Lower lobe of right lung (tissue), 2 donors: ENCODE results near the gene SLC12A3. TPM values are rescaled to one million over a fixed set of nuclear protein-coding genes. Genes with fewer than 3 reads are reported as not detected.
A peak's percentile ranks its signal among the peaks of the same experiment; 100 is the strongest.

Source experiments
- ATAC-seq, 2 donors: fragments of 200-7000 bp; cut with Tn5 transposase; one replicate each; pipeline ENCODE4 v1.9.1; 2020 to 2022; ENCODE audit warnings: mild to moderate bottlenecking in 2 of 2, moderate library complexity in 2 of 2
- DNase-seq: peaks from one replicate; pipeline ENCODE4 v3.0.0-alpha.2; 2020
- H3K27ac ChIP-seq: fragments of 200-600 bp; one replicate; pipeline ENCODE4 v1.8.0; 2022
- H3K27me3 ChIP-seq: fragments of 200-600 bp; one replicate; pipeline ENCODE4 v1.8.0; 2022; ENCODE audit warnings: low read depth
- H3K36me3 ChIP-seq: fragments of 200-600 bp; one replicate; pipeline ENCODE4 v1.8.0; 2022; ENCODE audit warnings: mild to moderate bottlenecking
- H3K4me1 ChIP-seq: fragments of 200-600 bp; one replicate; pipeline ENCODE4 v1.8.0; 2022
- H3K4me3 ChIP-seq: fragments of 200-600 bp; one replicate; pipeline ENCODE4 v1.8.0; 2022; ENCODE audit warnings: mild to moderate bottlenecking
- H3K9me3 ChIP-seq: fragments of 200-600 bp; one replicate; pipeline ENCODE4 v1.8.0; 2022
- CTCF ChIP-seq: fragments of 200-600 bp; IDR thresholded peaks from one replicate; pipeline ENCODE4 v1.8.0; 2022; ENCODE audit warnings: antibody characterized with exemption, mild to moderate bottlenecking
- intact Hi-C: fragments of 100-400 bp; cut with DNase I; formaldehyde crosslinking; loops from one replicate; pipeline ENCODE4 v1.11.0; 2022
- total RNA-seq: library from RNA; stranded (reverse); fragmentation: NEBNext Ultra II Directional; extraction: Animal tissue kit (Norgen Biotek cat#: 25700); gene quantifications from one replicate; pipeline ENCODE4 v1.2.1, GENCODE V29; 2021
- donor health status: DM: no; HTN: yes; CAD: no; lungs with severe emphysema.

SLC12A3 gene
- total RNA-seq, 1 donor from 2014 or later, result not detected

- Histone ChIP-seq H3K9me3 (no peaks in the 10 kb centered on the region), H3K4me1 (peaks cover 7% of the 10 kb centered on the region), H3K27me3 (no peaks in the 10 kb centered on the region), H3K4me3 (no peak overlapping the region), H3K36me3 (no peaks in the 10 kb centered on the region), H3K27ac (no peak overlapping the region)
- DNase-seq (no peak), ATAC-seq (no peak)
- TF ChIP-seq CTCF, result no peak
- intact Hi-C loops, result no loop called here
These were observed 5.4 kb downstream of the SLC12A3 start for GRCh38 chr16:56870276-56870888.

DNA sequence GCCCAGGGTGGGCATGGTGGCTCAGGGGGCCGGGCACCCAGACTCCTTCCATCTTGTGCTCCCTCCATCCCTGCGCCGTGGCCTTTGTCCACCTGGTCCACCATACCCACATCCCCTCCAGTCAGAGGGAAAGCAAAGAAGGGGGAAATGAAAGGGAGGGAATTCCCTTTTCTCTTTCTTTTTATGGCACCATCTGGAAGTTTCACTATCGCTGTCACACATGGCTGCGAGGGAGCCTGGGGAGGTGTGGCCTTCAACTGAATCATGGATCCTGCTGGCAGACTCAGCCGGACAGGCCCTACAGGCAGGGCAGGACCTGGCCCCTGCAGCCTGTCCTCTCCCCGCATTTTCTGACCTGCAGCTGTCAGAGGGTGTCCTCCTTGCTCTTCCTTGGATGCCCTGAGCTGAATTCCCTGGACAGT, 6.2 kb downstream of the SLC12A3 start:
- Histone ChIP-seq H3K27ac (no peak overlapping the region), H3K27me3 (no peaks in the 10 kb centered on the region), H3K4me3 (no peak overlapping the region), H3K36me3 (no peaks in the 10 kb centered on the region), H3K4me1 (peaks cover 7% of the 10 kb centered on the region), H3K9me3 (no peaks in the 10 kb centered on the region)
- TF ChIP-seq CTCF, result no peak
- intact Hi-C loops, result no loop called here
- DNase-seq, result no peak
- ATAC-seq, result no peak

GRCh38 chr16:56872863-56873391, 7.9 kb downstream of the SLC12A3 start:
- H3K36me3 ChIP-seq, result no peaks in the 10 kb centered on the region
- H3K27me3 ChIP-seq, result no peaks in the 10 kb centered on the region
- H3K9me3 ChIP-seq, result no peaks in the 10 kb centered on the region
- no peak overlapping the region for H3K4me3 ChIP-seq
- TF ChIP-seq CTCF, result no peak
- H3K27ac ChIP-seq, result no peak overlapping the region
- ATAC-seq, result peak; percentile 42 to 60
- DNase-seq, result no peak
- intact Hi-C loops, result no loop called here
- H3K4me1 ChIP-seq, result no peaks in the 10 kb centered on the region

DNA sequence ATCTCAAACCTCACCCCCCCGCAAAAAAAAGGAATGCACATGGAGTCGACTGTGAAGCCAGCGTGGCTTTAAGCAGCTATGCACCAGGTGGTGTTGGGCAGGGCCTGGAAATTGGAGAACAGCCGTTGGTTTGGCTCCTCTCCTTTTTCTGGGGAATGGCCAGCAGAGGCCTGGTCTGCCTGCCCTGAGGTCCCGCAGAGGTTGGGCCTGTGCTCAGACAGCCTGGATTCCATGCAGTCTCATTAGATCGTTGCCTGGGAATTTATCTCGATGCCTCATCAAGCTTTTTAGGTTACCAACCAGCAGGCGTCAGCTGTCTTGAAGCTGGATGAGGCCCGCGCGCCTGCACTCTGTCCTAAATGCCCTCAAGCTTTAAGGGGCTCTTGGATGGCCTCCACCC, 9.8 kb downstream of the SLC12A3 start:
- Histone ChIP-seq H3K27me3 (no peaks in the 10 kb centered on the region), H3K4me1 (no peaks in the 10 kb centered on the region), H3K27ac (no peak overlapping the region), H3K4me3 (no peak overlapping the region), H3K9me3 (no peaks in the 10 kb centered on the region), H3K36me3 (no peaks in the 10 kb centered on the region)
- DNase-seq, result no peak
- intact Hi-C loops, result no loop called here
- TF ChIP-seq CTCF, result no peak
- ATAC-seq, result no peak

GRCh38 chr16:56876048-56876447, 11.0 kb downstream of the SLC12A3 start:
- Histone ChIP-seq H3K4me3 (no peak overlapping the region), H3K4me1 (no peaks in the 10 kb centered on the region), H3K9me3 (no peaks in the 10 kb centered on the region), H3K36me3 (no peaks in the 10 kb centered on the region), H3K27ac (no peak overlapping the region), H3K27me3 (no peaks in the 10 kb centered on the region)
- ATAC-seq, result no peak
- intact Hi-C loops, result no loop called here
- no peak for TF ChIP-seq CTCF
- DNase-seq, result no peak
